HT-29 (cell line): Measurements from ENCODE around the gene ATP6V0B. TPM values are rescaled to one million over a fixed set of nuclear protein-coding genes. Genes with fewer than 3 reads are reported as not detected.

Source experiments
- DNase-seq: peaks from one replicate; pipeline ENCODE4 v3.0.0-alpha.2; 2015; ENCODE audit warnings: low spot score
- total RNA-seq: library from RNA; depleted of rRNA; stranded (reverse); fragments of >200 nt; shearing (Covaris generic); gene quantifications from 2 replicates; pipeline ENCODE4 v1.2.3, GENCODE V29; 2014

ATP6V0B gene
- total RNA-seq, 1 experiment from 2014 or later, result 277 TPM

DNA sequence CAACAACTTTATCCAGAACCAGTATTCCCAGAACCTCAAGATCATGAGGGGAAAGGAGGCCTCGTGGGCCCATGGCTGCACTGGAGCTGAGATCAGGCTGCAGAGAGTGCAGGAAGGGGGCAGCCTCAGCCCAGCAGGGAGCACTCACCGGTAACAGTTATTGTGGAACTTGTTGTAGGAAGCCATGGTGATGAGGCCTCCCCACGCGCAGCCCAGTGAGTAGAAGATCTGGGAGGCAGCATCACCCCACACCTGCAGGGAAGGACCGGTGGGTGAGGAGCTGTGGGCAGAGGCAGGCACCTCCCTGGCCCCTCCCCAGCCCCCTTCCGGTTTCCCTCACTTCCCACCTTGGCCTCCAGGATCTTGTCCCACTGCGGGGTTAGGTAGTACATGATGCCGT is 27.4 kb downstream of the ATP6V0B start:
- no peak for DNase-seq

DNA sequence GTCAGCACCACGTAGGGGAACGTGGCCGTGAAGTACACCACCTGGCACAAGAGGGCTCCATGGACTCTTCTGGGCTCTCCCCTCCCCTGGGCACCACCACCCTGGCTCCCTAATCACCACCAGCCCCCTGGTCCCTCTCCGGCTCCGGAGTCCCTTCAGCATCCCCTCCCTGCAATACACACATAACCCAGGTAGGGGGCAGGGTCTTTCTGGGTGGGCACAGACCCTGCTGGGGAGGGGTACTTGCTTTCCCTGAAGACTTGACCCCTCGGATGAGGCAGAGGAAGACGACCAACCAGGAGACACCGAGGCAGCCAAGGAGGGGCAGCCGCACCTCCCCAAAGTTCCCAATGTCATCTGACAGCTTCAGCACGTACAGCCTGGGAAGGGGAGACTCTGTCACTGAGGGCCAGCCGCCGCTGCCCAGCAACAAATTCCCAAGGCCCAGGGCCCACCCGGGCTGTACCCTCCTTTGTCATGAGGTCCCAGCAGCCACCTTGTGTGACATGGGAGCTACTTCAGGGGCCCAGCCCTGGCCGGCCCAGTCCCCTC is 27.9 kb downstream of the ATP6V0B start:
- no peak for DNase-seq

GRCh38 chr1:44008259-44008658 is 33.5 kb downstream of the ATP6V0B start:
- no peak for DNase-seq

GRCh38 chr1:44010935-44011471 is 36.2 kb downstream of the ATP6V0B start:
- DNase-seq, result no peak

DNA sequence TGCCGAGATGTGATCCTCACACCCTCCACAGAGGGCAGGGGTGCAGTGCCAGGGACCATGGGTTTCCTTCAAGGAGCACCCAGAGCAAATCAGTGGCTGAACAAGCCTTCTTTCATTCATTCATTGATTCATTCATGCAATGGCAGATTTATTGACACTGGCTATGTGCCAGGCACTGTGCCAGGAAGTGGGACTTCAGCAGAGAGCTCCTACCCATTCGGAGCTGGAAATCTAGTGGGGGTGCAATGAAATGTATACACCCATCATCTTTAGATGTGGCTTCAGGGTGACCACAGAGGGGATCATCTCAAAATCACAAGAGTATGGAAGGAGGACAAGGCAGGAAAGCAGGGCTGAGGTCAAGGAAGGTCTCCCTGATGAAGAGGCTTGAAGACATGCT is 37.6 kb downstream of the ATP6V0B start:
- no peak for DNase-seq

GRCh38 chr1:44012941-44013609 is 38.3 kb downstream of the ATP6V0B start:
- no peak for DNase-seq

- DNase-seq, result no peak
Observed at GRCh38 chr1:44013949-44014348, 39.2 kb downstream of the ATP6V0B start.

- no peak for DNase-seq
Observed at GRCh38 chr1:44014365-44015104, 39.8 kb downstream of the ATP6V0B start.

DNA sequence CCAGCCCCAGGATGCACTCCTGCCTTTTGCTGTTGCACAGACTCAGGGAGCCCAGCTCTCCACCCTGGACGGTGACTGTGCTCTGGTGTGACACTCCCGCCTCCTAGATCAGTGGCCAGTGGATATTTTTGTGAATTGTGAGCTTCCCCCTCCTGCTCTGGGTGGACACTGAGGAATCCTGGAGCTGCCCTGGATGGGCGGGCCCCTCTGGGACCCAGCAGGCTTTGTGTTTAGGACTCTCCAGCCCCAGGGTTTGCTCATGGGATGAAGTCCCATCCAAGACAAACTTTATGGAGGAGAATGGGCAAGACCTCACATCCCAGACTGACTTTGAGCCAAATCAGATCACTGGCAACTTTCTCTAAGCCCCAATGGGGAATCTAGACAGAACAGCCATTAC is 40.4 kb downstream of the ATP6V0B start:
- no peak for DNase-seq

- DNase-seq, result no peak
Observed at GRCh38 chr1:44016041-44016889, 41.5 kb downstream of the ATP6V0B start.

GRCh38 chr1:44016890-44017400 is 42.2 kb downstream of the ATP6V0B start:
- DNase-seq, result no peak

- DNase-seq, result no peak
Observed at GRCh38 chr1:44019466-44019948, 44.7 kb downstream of the ATP6V0B start.

GRCh38 chr1:44020464-44020863 is 45.7 kb downstream of the ATP6V0B start:
- DNase-seq, result no peak

DNA sequence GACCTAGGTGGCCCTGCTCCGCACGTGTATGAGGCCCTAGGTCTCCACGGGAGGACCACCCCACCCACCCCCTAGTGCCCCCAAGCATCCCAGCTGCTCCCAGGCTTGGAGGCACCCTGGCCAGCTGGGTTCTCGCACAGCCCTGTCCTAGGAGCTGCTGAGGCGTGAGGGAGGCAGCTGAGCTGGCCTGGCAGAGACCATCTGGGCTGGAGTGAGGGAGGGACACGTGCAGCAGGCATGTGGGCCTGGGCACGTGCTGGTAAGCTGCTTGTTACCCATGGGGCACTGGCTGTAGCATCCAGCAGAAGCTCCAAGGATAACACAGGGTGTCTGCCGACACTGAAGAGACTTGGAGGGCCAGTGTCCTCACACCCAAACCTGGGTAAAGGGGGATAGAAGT is 46.4 kb downstream of the ATP6V0B start:
- no peak for DNase-seq

DNA sequence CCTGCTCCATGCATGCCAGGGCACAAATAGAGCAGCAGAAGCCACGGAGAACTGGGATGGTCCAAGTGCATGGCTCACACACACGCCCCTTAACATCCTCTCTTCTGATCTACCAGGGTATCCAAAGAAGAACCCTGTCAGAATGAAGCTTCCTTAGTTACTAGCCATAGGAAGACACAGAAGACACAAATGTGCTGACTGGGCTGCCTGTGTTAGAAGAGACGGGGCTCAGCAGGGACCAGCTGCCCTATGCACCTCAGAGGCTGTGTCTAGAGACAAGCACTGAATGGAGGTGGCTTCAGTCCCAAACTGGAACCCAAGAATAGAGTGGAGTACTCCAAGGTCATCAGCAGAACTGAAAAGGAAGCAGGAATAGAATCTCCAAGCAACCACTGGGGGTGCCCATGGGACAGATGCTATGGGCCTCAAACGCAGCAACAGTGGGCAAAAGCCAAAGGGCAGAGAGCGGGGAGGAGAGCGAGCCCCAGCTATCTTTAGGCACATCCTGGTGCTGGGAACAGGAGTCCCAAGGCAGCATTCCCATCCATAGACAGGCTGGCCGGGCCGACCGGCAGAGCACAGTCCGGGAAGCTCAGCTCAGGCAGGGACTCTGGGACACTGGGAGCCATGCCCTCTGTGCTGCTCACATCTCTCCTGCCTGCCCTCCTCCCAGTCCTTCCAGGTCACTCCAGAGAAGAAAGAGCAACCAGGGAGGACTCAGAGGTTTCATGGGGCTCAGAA is 47.0 kb downstream of the ATP6V0B start:
- DNase-seq, result no peak

DNA sequence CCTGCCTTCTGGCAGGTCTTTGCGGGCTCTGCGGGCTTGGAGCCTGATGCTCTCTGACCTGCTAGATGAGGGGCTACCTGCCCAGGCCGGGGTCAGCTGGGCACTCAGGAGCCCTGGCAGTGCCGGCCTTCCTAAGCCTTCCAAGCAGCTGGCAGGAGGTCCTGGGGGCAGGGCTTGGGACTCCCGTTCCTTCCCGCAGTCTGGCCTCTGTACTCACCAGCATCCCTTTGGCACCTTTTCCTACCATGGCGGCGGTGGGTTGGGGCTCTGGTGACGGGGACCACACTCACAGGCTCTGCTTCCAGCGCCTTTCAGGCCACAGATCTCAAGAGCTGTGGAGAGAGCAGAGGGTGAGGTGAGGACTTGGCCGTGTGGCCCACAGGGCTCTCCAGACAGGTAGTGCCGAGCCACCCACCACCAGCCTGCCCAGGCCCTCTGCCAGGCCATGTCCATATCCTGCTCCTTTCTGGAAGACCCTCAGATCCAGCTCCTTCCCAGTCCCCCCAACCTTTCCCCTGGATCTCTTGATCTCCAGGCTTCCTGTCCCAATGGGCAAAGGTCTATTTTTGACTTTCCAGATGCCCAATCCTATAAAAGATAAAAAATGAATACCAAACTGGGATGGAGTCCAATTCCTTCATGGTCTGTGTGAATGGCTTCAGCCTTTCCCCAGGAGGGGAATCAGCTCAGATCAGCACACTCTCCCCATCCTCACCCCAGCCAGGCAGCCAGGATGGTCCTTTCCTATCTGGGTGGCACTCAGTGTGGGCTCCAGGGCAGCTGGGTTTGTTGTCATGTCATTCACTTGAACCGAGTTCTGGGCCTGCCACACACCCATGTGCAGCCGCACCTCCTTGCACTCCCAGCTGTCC is 49.5 kb downstream of the ATP6V0B start:
- no peak for DNase-seq

DNA sequence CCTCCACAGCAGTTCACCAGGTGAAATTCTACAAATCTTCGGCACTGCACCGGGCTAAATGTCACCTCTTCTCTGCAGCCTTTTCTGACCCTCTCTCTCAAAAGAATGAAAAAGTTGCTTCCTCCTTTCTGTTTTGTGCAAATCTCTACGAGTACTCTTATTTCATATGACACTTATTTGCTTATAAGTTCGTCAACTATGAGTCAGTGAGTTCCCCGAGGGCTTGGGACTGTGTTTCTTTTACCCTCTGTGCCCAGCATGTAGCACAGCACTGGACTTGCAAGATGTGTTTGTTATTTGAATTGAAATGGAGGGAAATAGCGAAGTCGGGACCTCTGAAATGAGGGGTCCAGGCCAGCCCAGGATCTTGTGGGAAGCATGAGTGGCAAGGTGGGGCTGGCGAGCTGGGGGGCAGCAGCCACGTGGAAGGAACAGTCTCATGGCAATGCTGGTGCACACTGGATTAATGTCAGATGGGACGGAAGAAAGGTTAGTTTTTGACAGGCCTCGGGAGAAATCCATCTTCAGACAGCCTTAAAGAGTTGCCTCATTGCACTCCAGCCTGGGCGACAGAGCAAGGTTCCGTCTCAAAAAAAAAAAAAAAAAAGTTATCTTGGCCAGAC is 50.3 kb downstream of the ATP6V0B start:
- DNase-seq, result no peak

DNA sequence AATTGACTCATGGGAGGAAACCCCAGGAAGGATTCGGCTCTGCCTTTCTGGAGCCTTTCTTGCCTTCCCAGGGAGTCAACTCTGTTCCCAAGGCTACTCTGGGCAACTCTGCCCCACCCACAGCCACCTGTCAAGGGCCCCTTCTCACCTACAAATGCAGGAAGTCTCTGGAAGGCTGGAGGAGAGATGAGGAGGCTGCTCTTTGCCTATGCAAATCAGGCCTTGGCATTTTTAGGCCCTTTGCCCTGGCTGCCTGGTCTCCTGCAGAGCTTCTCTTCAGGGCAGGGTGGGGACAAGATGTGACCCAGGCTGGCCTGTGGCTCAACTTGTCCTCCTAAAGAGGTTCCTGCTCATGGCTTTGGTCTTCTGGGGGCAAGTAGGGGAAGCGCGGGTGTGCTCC is 51.1 kb downstream of the ATP6V0B start:
- DNase-seq, result peak; percentile 17

GRCh38 chr1:44027320-44027719 is 52.6 kb downstream of the ATP6V0B start:
- no peak for DNase-seq
